Left cardiac atrium (tissue), 4 donors: ENCODE measurements around the gene HARS1. TPM values are rescaled to one million over a fixed set of nuclear protein-coding genes. Genes with fewer than 3 reads are reported as not detected.
"Not testable (repeated sequence)": the region's sequence is repeated elsewhere in the genome, so short reads cannot be mapped to it uniquely, and the experiment has no call there.

Experiments
- ATAC-seq, 2 donors: fragments of 200-7000 bp; cut with Tn5 transposase; one replicate each; pipeline ENCODE4 v1.9.1; 2020; ENCODE audit warnings: mild to moderate bottlenecking in 2 of 2, moderate library complexity in 2 of 2
- DNase-seq: peaks from one replicate; pipeline ENCODE4 v3.0.0-alpha.2; 2020
- intact Hi-C, 2 donors: fragments of 100-400 bp; cut with DNase I; formaldehyde crosslinking; loops; one replicate each; pipeline versions ENCODE4 v1.14.1 to v1.15.1; 2022 to 2023
- long read RNA-seq: library from polyadenylated mRNA; unstranded; transcript quantifications from one replicate; pipeline ENCODE4 v2.0.0, GENCODE V29; 2021
- total RNA-seq, 2 donors: library from RNA; stranded (reverse); fragmentation: NEBNext Ultra II Directional; extraction: Animal tissue kit (Norgen Biotek cat#: 25700); gene quantifications; one replicate each; pipeline ENCODE4 v1.2.1, GENCODE V29; 2021
- donor health status: DM: no; HTN: yes; CAD: no.
- donor health status: DM: no; HTN: yes; CAD: no; lungs with severe emphysema.
- donor health status: DM: yes; HTN: yes; CAD: no.
- donor health status: Dilated cardiomyopathy.

HARS1 gene, protein sequence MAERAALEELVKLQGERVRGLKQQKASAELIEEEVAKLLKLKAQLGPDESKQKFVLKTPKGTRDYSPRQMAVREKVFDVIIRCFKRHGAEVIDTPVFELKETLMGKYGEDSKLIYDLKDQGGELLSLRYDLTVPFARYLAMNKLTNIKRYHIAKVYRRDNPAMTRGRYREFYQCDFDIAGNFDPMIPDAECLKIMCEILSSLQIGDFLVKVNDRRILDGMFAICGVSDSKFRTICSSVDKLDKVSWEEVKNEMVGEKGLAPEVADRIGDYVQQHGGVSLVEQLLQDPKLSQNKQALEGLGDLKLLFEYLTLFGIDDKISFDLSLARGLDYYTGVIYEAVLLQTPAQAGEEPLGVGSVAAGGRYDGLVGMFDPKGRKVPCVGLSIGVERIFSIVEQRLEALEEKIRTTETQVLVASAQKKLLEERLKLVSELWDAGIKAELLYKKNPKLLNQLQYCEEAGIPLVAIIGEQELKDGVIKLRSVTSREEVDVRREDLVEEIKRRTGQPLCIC
- total RNA-seq = 10 to 100 TPM; 35.3 to 46.5 TPM
- long read RNA-seq, transcript HARS-215 (13 exons, 1,945 nt) = major isoform, 118 of 126 reads
- long read RNA-seq, partial matches to known transcripts = 0 of 126 reads
- long read RNA-seq, other reads (novel, unspliced or antisense) = 6 of 126 reads

- DNase-seq (peak; percentile 93), ATAC-seq (peak; percentile 98)
- intact Hi-C loops = loop anchor here in 1 of 2 donors (2.0 kb wide), 1 partner anchor 26 kb away; the partner anchor contains the start of gene WDR55
Observed at GRCh38 chr5:140690941-140691924, at the start of gene HARS1, which contains the start of gene HARS2. Gene HARS1, minus strand, starts transcription at chr5:140691370. Its CDS starts 66 bp downstream, at chr5:140691304. Gene HARS2, plus strand, starts transcription at chr5:140691455. Its CDS starts 194 bp downstream, at chr5:140691649.

GRCh38 chr5:140737486-140737885, 46.3 kb upstream of the HARS1 start:
- ATAC-seq (no peak), DNase-seq (no peak)
- intact Hi-C loops = no loop called here

GRCh38 chr5:140734354-140734753, 43.2 kb upstream of the HARS1 start:
- ATAC-seq (peak in 1 of 2 donors; percentile 54), DNase-seq (no peak)
- intact Hi-C loops = no loop called here

GRCh38 chr5:140733098-140733497, 41.9 kb upstream of the HARS1 start:
- ATAC-seq (no peak), DNase-seq (no peak)
- intact Hi-C loops = no loop called here

DNA sequence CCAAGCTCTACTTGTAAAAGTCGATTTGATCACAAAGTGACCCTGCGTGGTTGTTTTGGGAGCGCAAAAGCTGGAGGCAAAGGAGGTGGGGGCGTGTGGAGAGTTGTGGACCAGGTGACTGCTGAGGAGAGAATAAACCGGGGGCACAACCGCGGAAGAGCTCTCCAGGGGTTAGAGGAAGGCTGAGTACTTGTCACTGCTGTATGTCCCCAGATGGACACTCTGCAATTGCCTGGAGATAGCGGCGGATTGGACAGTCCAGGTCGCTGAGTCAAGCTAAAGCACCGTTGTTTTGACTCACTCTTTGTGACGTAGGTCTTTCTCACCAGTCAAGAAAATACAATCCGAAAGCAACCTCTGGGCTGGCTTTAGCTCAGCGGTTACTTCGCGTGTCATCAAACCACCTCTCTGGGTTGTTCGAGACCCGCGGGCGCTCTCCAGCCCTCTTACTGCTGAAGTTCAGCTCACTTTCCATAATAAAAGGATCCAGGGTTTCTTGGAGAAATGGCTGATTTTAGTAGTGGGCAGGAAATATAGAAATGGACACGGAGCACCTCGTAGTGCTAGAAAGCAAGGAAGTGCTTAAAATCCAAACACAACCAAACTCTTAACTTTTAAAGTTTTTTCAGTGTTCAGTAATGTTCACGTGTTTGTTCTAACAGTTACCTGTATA, 34.8 kb upstream of the HARS1 start:
- intact Hi-C loops = no loop called here
- DNase-seq = peak; percentile 47
- ATAC-seq = peak; percentile 72 to 97

DNA sequence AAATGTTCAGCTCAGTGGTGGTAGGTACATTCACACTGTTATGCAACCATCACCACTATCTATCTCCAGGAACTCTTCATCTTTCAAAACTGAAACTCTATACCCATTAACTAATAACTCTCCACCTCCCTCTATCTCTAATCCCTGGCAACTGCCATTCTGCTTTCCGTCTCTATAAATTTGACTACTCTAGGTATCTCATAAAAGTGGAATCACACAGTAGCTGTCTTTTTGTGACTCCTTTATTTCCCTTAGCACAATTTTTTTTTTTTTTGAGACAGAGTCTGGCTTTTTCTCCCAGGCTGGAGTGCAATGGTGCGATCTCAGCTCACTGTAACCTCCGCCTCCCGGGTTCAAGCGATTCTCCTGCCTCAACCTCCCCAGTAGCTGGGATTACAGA, 30.2 kb upstream of the HARS1 start:
- intact Hi-C loops, DNase-seq, ATAC-seq: not testable (repeated sequence)

- intact Hi-C loops, DNase-seq, ATAC-seq: not testable (repeated sequence)
Observed at GRCh38 chr5:140720738-140721137, 29.6 kb upstream of the HARS1 start.

DNA sequence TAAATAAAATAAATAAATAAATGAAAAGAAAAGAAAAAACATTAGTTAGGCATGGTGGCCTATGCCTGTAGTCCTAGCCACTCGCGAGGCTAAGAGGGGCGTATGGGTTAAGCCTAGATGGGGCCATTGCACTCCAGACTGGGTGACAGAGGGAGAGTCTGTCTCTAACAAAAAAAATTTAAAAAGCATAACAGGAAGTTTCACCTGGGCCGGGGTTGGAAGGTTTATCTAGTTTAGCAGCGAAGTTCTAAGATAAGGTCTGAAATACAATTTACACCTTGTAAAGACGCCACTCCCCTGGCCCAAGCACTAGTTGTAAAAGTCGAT, 27.1 kb upstream of the HARS1 start:
- no peak for ATAC-seq
- intact Hi-C loops = no loop called here

DNA sequence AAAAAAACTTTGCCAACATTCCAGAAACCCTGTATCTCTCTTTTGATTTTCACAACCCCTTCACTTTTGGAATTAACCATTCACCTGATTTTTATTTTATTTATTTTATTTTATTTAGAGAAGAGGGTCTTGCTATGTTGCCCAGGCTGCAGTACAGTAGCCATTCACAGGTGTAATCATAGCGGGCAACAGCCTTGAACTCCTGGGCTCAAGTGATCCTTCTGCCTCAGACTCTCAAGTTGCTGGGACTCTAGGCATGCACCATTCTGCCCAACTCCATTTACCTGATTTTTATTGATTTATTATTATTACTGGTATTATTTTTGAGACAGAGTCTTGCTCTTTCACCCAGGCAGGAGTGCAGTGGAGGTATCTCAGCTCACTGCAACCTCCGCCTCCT, 25.1 kb upstream of the HARS1 start:
- DNase-seq, intact Hi-C loops, ATAC-seq: not testable (repeated sequence)

More for the DNA sequence above, 27.1 kb upstream of the HARS1 start:
- DNase-seq = no peak

DNA sequence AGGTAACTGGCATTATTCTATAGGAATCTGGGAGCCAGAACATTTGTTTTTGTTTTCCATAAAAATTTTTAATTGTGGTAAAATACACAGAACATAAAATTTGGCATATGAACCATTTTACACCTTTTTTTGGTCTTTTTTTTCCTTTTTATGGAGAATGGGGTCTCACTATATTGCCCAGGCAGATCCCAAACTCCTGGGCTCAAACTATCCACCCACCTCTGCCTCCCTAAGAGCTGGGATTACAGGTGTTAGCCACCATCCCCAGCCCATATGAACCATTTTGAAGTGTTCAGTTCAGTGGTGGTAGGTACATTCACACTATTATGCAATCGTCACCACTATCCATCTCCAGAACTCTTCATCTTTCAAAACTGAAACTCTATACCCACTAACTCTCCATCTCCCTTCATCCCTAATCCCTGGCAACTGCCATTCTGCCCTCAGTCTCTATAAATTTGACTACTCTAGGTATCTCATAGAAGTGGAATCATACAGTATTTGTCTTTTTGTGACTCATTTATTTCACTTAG, 22.5 kb upstream of the HARS1 start:
- ATAC-seq (no peak), DNase-seq (no peak)
- intact Hi-C loops = no loop called here

DNA sequence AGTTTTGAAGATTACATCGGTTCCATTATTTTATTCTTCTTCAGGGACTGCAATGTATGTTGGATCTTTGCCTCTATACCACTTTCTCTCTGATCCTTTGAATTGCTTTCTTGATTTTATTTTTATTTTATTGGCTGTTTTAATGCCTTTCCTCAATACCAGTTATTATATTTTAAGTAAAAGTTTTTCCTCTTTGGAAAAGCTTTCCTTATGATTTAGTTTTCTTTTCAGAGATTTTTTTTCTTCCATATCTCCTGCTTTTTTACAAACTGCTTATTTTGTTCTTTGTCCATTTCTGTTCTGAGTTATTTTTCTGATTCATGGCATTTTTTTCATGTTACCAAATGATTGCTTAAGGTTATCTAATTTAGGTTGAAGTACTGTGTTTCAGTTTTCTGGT, 20.6 kb upstream of the HARS1 start:
- intact Hi-C loops = no loop called here
- ATAC-seq = no peak

GRCh38 chr5:140710899-140711552, 19.9 kb upstream of the HARS1 start:
- ATAC-seq (peak; percentile 93 to 97), DNase-seq (peak; percentile 89)
- intact Hi-C loops = no loop called here

More for the DNA sequence above, 20.6 kb upstream of the HARS1 start:
- DNase-seq = no peak

DNA sequence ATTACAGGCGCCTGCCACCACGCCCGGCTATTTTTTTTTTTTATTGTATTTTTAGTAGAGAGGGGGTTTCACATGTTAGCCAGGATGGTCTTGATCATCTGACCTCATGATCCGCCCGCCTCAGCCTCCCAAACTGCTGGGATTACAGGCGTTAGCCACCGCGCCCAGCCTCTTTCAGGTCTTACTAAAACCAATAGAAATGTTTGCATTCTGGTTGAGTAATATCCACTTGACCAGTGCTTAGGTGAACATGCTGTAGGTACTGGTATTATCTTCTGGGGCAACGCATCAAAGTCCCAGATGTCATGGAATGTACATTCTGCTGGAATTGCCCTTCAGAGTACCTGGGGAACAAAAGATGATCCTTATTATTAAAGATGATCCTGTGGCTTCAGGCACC, 17.6 kb upstream of the HARS1 start:
- ATAC-seq, intact Hi-C loops, DNase-seq: not testable (repeated sequence)

DNA sequence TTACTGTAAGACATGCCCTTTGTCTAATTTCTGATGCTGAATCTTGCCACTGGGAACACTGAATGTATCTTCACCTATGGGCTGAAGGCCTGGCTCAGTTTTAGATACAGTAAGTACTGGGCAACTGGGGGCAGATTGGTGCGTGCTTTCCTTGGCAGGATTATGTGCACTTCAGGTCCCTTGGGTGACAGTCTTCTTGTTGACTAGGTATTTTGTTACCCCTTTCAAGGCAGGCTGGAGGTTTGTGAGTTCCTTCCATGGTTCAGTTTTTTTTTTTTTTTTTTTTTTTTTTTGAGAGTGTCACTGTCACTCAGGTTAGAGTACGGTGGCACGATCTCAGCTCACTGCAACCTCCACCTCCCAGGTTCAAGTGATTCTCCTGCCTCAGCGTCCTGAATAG, 16.6 kb upstream of the HARS1 start:
- no peak for ATAC-seq
- intact Hi-C loops = no loop called here
- DNase-seq = no peak

DNA sequence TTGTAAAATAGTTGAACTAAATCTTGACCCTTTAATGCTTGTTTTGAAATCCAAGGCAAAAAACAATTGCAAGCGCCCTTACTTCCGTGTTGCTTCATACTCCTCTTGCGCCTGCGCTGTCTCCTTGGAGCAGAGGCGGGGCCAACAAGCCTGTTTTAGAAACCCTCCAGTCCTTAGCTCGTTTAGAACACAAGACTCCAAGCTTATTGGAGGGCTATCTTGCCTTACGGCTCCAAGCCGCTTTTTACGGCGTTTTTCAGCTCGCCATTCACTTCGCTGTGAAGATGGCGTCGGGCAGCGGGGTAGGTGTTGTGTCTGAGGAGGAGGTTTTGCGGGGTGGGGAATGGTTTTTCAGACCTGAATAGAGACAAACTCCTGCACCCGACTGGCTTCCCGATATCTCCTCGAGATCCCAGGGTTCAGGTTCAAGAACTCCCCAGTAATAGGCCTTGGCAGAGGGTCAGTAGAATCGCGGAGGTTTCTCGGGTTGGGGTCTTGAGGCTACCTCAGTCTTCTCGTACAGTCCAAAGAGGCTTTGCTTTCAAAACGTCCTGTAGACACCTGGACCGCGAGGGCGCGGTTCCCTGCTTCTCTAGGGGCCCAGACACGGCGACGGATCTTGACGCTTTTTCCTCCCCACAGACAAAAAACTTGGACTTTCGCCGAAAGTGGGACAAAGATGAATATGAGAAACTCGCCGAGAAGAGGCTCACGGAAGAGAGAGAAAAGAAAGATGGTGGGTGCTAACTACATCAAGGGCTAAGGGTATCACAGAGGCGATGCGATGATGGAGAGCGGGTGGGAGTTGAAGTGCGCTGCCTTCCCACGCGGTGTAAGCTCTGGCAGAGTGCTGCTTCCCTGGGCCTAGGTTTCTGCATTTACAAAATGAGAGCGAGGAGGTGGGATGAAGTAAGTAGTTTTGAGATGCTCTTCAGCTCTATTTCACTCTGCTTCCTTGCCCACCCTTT, 9.3 kb upstream of the HARS1 start, which contains the start of gene ZMAT2:
TSS of gene ZMAT2 (plus strand) at position 271 of the 968 bp plus-strand sequence. CDS start at position 285, 14 bp downstream.
- intact Hi-C loops = no loop called here
- DNase-seq = peak; percentile 95

GRCh38 chr5:140696891-140697492, 5.8 kb upstream of the HARS1 start:
- DNase-seq (no peak), ATAC-seq (no peak)
- intact Hi-C loops = no loop called here

More for the DNA sequence above, 9.3 kb upstream of the HARS1 start, which contains the start of gene ZMAT2:
- peak; percentile 99 to 100 for ATAC-seq
